A549 (cell line): ENCODE data around the gene CXCR3. TPM values are rescaled to one million over a fixed set of nuclear protein-coding genes. Genes with fewer than 3 reads are reported as not detected.
"Not testable (repeated sequence)": the region's sequence is repeated elsewhere in the genome, so short reads cannot be mapped to it uniquely, and the experiment has no call there.

ENCODE experiments used
- ATAC-seq, 2 experiments: fragments of 200-7000 bp in 1 of 2; fragments of >200 bp in 1 of 2; cut with Nextera tagmentation in 1 of 2; cut with Tn5 transposase in 1 of 2; 3 replicates each; pipeline versions ENCODE4 v1.8.0 to v1.9.1; 2018 to 2020; ENCODE audit warnings: mild to moderate bottlenecking in 1 of 2, moderate library complexity in 1 of 2
- CTCF ChIA-PET: fragments of 300-600 bp; sonication (Branson Sonifier 250); formaldehyde crosslinking; extraction: SDS; loops from one replicate; lab custom pipeline; 2021; ENCODE audit warnings: antibody characterized with exemption, inconsistent platforms; lab: Yijun Ruan, JAX
- POLR2A ChIA-PET: fragments of 350-600 bp; formaldehyde crosslinking; extraction: SDS; loops from one replicate; lab custom pipeline; 2021; ENCODE audit warnings: antibody characterized with exemption, inconsistent platforms; lab: Yijun Ruan, JAX
- DNase-seq, 2 experiments: peaks; one replicate each; pipeline versions ENCODE4 v3.0.0 to v3.0.0-alpha.2; 2011 to 2016; ENCODE audit warnings: low read depth in 1 of 2, low spot score in 1 of 2
- FAIRE-seq: peaks from 2 replicates; lab custom pipeline; 2011; peaks lifted over from hg19 to GRCh38; lab: Jason Lieb, UNC
- H3K27ac ChIP-seq, 2 experiments: fragments of >200 bp; sonication (Bioruptor Twin); formaldehyde crosslinking; 3 replicates each; pipeline ENCODE4 v1.5.1; 2016 to 2017
- H3K4me1 ChIP-seq: fragments of >200 bp; sonication (Bioruptor Twin); formaldehyde crosslinking; 3 replicates; pipeline ENCODE4 v1.6.1; 2016
- H3K4me2 ChIP-seq: fragments of >200 bp; sonication (Bioruptor Twin); formaldehyde crosslinking; 3 replicates; pipeline ENCODE4 v1.6.1; 2016
- H3K4me3 ChIP-seq: fragments of >200 bp; sonication (Bioruptor Twin); formaldehyde crosslinking; 3 replicates; pipeline ENCODE4 v1.5.1; 2016
- H3K9me3 ChIP-seq: fragments of >200 bp; sonication (Bioruptor Twin); formaldehyde crosslinking; 3 replicates; pipeline ENCODE4 v1.6.1; 2016
- BHLHE40 ChIP-seq: IDR thresholded peaks from 2 replicates; pipeline ENCODE4 v1.6.1; 2012; ENCODE audit warnings: low read depth, low read length, inconsistent platforms
- CHD4 ChIP-seq: fragments of 200-600 bp; sonication (generic); IDR thresholded peaks from 2 replicates; pipeline ENCODE4 v1.6.1; 2016; ENCODE audit warnings: antibody characterized with exemption, mild to moderate bottlenecking, borderline replicate concordance
- FOSB ChIP-seq: fragments of 250-450 bp; sonication (Bioruptor Pico); IDR thresholded peaks from 2 replicates; pipeline ENCODE4 v1.5.0; 2020; ENCODE audit warnings: mild to moderate bottlenecking, moderate library complexity
- GATA3 ChIP-seq: IDR thresholded peaks from 2 replicates; pipeline ENCODE4 v1.6.1; 2012; ENCODE audit warnings: borderline replicate concordance
- HDAC2 ChIP-seq: fragments of 200-600 bp; sonication (generic); IDR thresholded peaks from 2 replicates; pipeline ENCODE4 v1.6.1; 2016
- HEYL ChIP-seq: fragments of 250-450 bp; sonication (Bioruptor Pico); IDR thresholded peaks from 2 replicates; pipeline ENCODE4 v1.8.0; 2021; ENCODE audit warnings: mild to moderate bottlenecking, moderate library complexity
- HOXB13 ChIP-seq: fragments of 250-450 bp; sonication (Bioruptor Pico); IDR thresholded peaks from 2 replicates; pipeline ENCODE4 v1.5.0; 2020; ENCODE audit warnings: low read depth, mild to moderate bottlenecking, moderate library complexity
- KDM1A ChIP-seq: fragments of 200-600 bp; sonication (generic); IDR thresholded peaks from 2 replicates; pipeline ENCODE4 v1.6.1; 2016; ENCODE audit warnings: low read depth, mild to moderate bottlenecking
- MAFK ChIP-seq: fragments of 450-650 bp; IDR thresholded peaks from 2 replicates; pipeline ENCODE4 v1.6.1; 2014; ENCODE audit not compliant: partially characterized antibody
- NFE2L2 ChIP-seq: fragments of 150-350 bp; conservative IDR thresholded peaks from 2 replicates; pipeline ENCODE4 v1.6.1; 2014; ENCODE audit warnings: low read length
- NPAS2 ChIP-seq: fragments of 250-450 bp; sonication (Bioruptor Pico); IDR thresholded peaks from 2 replicates; pipeline ENCODE4 v1.8.0; 2022; ENCODE audit warnings: mild to moderate bottlenecking, moderate library complexity, borderline replicate concordance
- NR3C1 ChIP-seq: fragments of >200 bp; sonication (Bioruptor Twin); formaldehyde crosslinking; IDR thresholded peaks from 3 replicates; pipeline ENCODE4 v1.6.1; 2017
- POLR2A ChIP-seq: IDR thresholded peaks from 2 replicates; pipeline ENCODE4 v1.6.1; 2012; ENCODE audit warnings: mild to moderate bottlenecking, low read length
- POLR2AphosphoS2 ChIP-seq: conservative IDR thresholded peaks from 2 replicates; pipeline ENCODE4 v1.6.1; 2012; ENCODE audit warnings: low read length, improper control_type of control experiment, inconsistent platforms
- RCOR1 ChIP-seq: fragments of 150-350 bp; IDR thresholded peaks from 2 replicates; pipeline ENCODE4 v1.6.1; 2014; ENCODE audit warnings: antibody characterized with exemption, low read length, low read depth
- SMC3 ChIP-seq: fragments of >200 bp; sonication (Bioruptor Twin); formaldehyde crosslinking; IDR thresholded peaks from 3 replicates; pipeline ENCODE4 v1.6.1; 2018; ENCODE audit warnings: inconsistent platforms
- SREBF2 ChIP-seq: fragments of 450-650 bp; IDR thresholded peaks from 2 replicates; pipeline ENCODE4 v1.6.1; 2014; ENCODE audit warnings: mild to moderate bottlenecking, moderate library complexity
- TP53 ChIP-seq: fragments of 250-450 bp; sonication (Bioruptor Pico); IDR thresholded peaks from 2 replicates; pipeline ENCODE4 v1.5.0; 2021; ENCODE audit warnings: mild to moderate bottlenecking, moderate library complexity
- ZNF302 ChIP-seq: fragments of 250-450 bp; sonication (Bioruptor Pico); IDR thresholded peaks from 2 replicates; pipeline ENCODE4 v1.9.0; 2021; ENCODE audit warnings: inconsistent platforms, mild to moderate bottlenecking, moderate library complexity
- WGBS: methylation state at CpG from one replicate; pipeline ENCODE4 v1.1.6; 2017; ENCODE audit errors: missing lambda C conversion rate; 5-methylcytosine and 5-hydroxymethylcytosine counted together
- polyA plus RNA-seq, 4 experiments: library from polyadenylated mRNA; depleted of rRNA in 3 of 4; stranded (reverse); fragments of >200 nt; fragmentation: RNase III in 1 of 4; extraction: RNeasy Plus Mini Kit Qiagen cat#74134 plus additional on column Dnase treatment in 1 of 4; gene quantifications; 2 replicates in 3 of 4; 3 replicates in 1 of 4; pipeline ENCODE4 v1.2.3, GENCODE V29; 2011 to 2017
- TF ChIP-seq, protein P1 (sequence below): fragments of 200-600 bp; sonication (generic); IDR thresholded peaks from 2 replicates; pipeline ENCODE4 v1.6.1; 2016; ENCODE audit warnings: antibody characterized with exemption, mild to moderate bottlenecking, moderate library complexity
- TF ChIP-seq, protein P2 (sequence below): fragments of >200 bp; sonication (Bioruptor Twin); formaldehyde crosslinking; IDR thresholded peaks from 3 replicates; pipeline ENCODE4 v1.5.1; 2016
- TF ChIP-seq, protein P3 (sequence below): fragments of >200 bp; sonication (Bioruptor Twin); formaldehyde crosslinking; IDR thresholded peaks from 3 replicates; pipeline ENCODE4 v1.6.1; 2016
- TF ChIP-seq, protein P4 (sequence below): fragments of 250-450 bp; sonication (Bioruptor Pico); IDR thresholded peaks from 2 replicates; pipeline ENCODE4 v1.5.0; 2020; ENCODE audit warnings: low read depth, mild to moderate bottlenecking, moderate library complexity
- TF ChIP-seq, protein P5 (sequence below): IDR thresholded peaks from 2 replicates; pipeline ENCODE4 v1.6.1; 2012
- TF ChIP-seq, protein P6 (sequence below): IDR thresholded peaks from 2 replicates; pipeline ENCODE4 v1.6.1; 2012; ENCODE audit warnings: low read depth, borderline replicate concordance

Gene CXCR3
- polyA plus RNA-seq, 2 of the 4 experiments (the other 2 are of a cell fraction) = not detected

DNA sequence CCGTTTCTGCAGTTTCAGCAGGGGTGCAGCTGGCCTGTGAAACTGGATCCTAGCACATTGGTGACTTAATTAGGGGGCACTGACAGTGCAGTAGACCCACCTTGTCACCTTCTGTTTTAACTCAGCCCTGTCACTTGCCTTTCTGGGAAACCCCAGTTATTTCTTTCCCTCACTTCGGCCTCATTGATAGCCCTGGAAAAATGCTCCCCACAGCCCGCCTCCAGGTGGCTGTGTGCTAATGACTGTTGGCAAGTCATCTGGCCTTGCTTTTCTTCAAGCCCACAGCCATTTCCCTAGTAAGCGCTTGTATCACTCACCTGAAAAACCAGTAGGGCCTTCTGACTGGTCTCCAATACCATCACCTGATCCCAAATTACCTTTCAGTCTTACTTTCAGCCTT lies 3.3 kb downstream of the CXCR3 start (continued):
- TF ChIP-seq BHLHE40 = no peak
- TF ChIP-seq NPAS2 = no peak
- no peak for TF ChIP-seq POLR2AphosphoS2
- TF ChIP-seq GATA3 = no peak
- TF ChIP-seq HDAC2 = no peak
- no peak for TF ChIP-seq FOSB (CRISPR knock-in tag)
- no peak for TF ChIP-seq CHD4

DNA sequence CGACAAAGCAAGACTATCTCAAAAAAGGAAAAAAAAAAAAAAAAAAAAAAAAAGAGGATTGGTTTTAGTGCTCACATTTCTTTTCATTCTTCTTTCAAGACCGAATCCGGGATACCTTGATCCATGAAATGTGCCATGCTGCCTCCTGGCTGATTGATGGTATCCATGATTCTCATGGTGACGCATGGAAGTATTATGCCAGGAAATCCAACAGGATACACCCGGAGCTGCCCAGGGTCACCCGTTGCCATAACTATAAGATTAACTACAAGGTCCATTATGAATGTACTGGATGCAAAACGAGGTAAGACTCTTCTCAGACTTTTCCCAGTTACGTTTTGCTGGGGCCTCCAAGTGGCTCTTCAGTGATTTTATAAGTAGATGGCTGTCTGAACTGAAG lies 6.1 kb downstream of the CXCR3 start:
- WGBS = 85% methylated on average over 8 of the region's 8 CpGs
- TF ChIP-seq, protein P1, sequence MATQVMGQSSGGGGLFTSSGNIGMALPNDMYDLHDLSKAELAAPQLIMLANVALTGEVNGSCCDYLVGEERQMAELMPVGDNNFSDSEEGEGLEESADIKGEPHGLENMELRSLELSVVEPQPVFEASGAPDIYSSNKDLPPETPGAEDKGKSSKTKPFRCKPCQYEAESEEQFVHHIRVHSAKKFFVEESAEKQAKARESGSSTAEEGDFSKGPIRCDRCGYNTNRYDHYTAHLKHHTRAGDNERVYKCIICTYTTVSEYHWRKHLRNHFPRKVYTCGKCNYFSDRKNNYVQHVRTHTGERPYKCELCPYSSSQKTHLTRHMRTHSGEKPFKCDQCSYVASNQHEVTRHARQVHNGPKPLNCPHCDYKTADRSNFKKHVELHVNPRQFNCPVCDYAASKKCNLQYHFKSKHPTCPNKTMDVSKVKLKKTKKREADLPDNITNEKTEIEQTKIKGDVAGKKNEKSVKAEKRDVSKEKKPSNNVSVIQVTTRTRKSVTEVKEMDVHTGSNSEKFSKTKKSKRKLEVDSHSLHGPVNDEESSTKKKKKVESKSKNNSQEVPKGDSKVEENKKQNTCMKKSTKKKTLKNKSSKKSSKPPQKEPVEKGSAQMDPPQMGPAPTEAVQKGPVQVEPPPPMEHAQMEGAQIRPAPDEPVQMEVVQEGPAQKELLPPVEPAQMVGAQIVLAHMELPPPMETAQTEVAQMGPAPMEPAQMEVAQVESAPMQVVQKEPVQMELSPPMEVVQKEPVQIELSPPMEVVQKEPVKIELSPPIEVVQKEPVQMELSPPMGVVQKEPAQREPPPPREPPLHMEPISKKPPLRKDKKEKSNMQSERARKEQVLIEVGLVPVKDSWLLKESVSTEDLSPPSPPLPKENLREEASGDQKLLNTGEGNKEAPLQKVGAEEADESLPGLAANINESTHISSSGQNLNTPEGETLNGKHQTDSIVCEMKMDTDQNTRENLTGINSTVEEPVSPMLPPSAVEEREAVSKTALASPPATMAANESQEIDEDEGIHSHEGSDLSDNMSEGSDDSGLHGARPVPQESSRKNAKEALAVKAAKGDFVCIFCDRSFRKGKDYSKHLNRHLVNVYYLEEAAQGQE = no peak
- TF ChIP-seq SREBF2 (no peak), SMC3 (no peak), NFE2L2 (no peak), HOXB13 (CRISPR knock-in tag) (no peak), HEYL (CRISPR knock-in tag) (no peak), POLR2A (no peak)
- TF ChIP-seq, protein P2, sequence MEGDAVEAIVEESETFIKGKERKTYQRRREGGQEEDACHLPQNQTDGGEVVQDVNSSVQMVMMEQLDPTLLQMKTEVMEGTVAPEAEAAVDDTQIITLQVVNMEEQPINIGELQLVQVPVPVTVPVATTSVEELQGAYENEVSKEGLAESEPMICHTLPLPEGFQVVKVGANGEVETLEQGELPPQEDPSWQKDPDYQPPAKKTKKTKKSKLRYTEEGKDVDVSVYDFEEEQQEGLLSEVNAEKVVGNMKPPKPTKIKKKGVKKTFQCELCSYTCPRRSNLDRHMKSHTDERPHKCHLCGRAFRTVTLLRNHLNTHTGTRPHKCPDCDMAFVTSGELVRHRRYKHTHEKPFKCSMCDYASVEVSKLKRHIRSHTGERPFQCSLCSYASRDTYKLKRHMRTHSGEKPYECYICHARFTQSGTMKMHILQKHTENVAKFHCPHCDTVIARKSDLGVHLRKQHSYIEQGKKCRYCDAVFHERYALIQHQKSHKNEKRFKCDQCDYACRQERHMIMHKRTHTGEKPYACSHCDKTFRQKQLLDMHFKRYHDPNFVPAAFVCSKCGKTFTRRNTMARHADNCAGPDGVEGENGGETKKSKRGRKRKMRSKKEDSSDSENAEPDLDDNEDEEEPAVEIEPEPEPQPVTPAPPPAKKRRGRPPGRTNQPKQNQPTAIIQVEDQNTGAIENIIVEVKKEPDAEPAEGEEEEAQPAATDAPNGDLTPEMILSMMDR = no peak
- TF ChIP-seq, protein P3, sequence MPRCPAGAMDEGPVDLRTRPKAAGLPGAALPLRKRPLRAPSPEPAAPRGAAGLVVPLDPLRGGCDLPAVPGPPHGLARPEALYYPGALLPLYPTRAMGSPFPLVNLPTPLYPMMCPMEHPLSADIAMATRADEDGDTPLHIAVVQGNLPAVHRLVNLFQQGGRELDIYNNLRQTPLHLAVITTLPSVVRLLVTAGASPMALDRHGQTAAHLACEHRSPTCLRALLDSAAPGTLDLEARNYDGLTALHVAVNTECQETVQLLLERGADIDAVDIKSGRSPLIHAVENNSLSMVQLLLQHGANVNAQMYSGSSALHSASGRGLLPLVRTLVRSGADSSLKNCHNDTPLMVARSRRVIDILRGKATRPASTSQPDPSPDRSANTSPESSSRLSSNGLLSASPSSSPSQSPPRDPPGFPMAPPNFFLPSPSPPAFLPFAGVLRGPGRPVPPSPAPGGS = no peak
- no peak overlapping the region for H3K4me3 ChIP-seq
- no peaks in the 10 kb centered on the region for H3K9me3 ChIP-seq
- no peak overlapping the region for H3K4me2 ChIP-seq
- no peak for DNase-seq
- POLR2A ChIA-PET = no interaction called here
- no peaks in the 10 kb centered on the region for H3K4me1 ChIP-seq
- no peak for FAIRE-seq
- ATAC-seq = no peak
- H3K27ac ChIP-seq = no peak overlapping the region
- CTCF ChIA-PET = no interaction called here

DNA sequence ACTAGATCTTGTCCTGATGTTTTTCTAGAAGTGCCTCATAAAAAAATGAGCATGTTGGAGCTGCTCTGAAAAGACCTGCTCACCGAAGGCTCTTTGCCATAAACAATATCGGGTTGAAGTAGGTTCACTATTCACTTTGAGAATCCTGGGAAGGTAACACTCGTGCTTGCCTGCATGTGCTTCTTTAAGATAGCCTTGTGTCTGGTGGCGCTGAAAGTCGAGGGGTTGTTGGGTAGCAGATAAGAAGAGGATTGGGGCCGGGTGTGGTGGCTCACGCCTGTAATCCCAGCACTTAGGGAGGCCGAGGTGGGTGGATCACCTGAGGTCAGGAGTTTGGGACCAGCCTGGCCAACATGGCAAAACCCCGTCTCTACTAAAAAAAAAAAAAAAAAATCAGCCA lies 6.6 kb downstream of the CXCR3 start:
- H3K9me3 ChIP-seq, DNase-seq, POLR2A ChIA-PET, ATAC-seq, H3K4me3 ChIP-seq, CTCF ChIA-PET, H3K27ac ChIP-seq, FAIRE-seq, H3K4me2 ChIP-seq, H3K4me1 ChIP-seq: not testable (repeated sequence)
- 80% methylated on average over 9 of the region's 9 CpGs for WGBS

DNA sequence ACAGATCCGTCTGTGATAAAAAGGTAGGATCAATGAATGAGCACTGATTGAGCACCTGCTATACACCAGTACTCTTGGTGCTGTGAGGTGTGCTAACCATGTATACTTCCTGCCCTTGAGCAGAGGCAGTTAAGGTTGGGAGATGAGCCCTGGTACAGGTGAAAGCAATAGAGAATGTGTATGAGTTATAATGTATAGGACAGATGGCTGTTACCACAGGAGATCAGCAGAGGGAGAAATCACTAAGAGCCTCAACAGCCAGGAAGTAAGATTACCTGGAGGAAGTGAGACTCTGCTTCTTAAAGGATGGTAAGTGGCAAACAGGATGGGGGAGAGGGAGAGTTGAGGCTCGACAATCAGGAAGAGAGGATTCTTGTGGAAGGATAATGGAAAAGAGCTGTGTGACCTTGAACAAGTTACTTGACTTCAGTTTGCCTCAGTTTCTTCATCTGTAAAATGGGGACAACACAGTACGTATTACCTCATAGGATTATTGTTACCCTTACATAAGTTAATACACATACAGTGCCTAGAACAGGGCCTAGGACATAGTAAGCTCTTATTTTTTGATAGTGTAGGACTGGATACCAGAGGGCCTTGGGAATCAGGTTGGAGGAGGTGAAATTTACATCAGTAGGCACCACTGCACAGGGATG lies 9.1 kb downstream of the CXCR3 start:
- 81% methylated on average over 3 of the region's 3 CpGs for WGBS
- ATAC-seq (no peak), FAIRE-seq (no peak), DNase-seq (no peak)
- Histone ChIP-seq H3K4me3 (no peak overlapping the region), H3K9me3 (no peaks in the 10 kb centered on the region), H3K4me1 (no peaks in the 10 kb centered on the region), H3K4me2 (no peak overlapping the region), H3K27ac (no peak overlapping the region)
- POLR2A ChIA-PET = no interaction called here
- CTCF ChIA-PET = no interaction called here
- TF ChIP-seq, protein P4, sequence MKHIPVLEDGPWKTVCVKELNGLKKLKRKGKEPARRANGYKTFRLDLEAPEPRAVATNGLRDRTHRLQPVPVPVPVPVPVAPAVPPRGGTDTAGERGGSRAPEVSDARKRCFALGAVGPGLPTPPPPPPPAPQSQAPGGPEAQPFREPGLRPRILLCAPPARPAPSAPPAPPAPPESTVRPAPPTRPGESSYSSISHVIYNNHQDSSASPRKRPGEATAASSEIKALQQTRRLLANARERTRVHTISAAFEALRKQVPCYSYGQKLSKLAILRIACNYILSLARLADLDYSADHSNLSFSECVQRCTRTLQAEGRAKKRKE = no peak
- TF ChIP-seq, protein P5, sequence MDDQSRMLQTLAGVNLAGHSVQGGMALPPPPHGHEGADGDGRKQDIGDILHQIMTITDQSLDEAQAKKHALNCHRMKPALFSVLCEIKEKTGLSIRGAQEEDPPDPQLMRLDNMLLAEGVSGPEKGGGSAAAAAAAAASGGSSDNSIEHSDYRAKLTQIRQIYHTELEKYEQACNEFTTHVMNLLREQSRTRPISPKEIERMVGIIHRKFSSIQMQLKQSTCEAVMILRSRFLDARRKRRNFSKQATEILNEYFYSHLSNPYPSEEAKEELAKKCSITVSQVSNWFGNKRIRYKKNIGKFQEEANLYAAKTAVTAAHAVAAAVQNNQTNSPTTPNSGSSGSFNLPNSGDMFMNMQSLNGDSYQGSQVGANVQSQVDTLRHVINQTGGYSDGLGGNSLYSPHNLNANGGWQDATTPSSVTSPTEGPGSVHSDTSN = no peak
- TF ChIP-seq KDM1A = no peak
- TF ChIP-seq SMC3 = no peak
- TF ChIP-seq FOSB (CRISPR knock-in tag) = no peak
- no peak for TF ChIP-seq ZNF302 (CRISPR knock-in tag)
- no peak for TF ChIP-seq POLR2A
- TF ChIP-seq NPAS2 = no peak
- TF ChIP-seq TP53 (CRISPR knock-in tag) = no peak
- TF ChIP-seq NR3C1 = no peak
- TF ChIP-seq MAFK = no peak
- no peak for TF ChIP-seq RCOR1
- TF ChIP-seq, protein P6, sequence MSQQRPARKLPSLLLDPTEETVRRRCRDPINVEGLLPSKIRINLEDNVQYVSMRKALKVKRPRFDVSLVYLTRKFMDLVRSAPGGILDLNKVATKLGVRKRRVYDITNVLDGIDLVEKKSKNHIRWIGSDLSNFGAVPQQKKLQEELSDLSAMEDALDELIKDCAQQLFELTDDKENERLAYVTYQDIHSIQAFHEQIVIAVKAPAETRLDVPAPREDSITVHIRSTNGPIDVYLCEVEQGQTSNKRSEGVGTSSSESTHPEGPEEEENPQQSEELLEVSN = no peak
